Measurements from ENCODE around the gene ATXN10.

The ATXN10 gene

GRCh38 chr22:45843031-45843430 lies 171.4 kb downstream of the ATXN10 start:
- no peak for TF ChIP-seq SIN3A (IDR thresholded peaks at IDR 0.05; ENCODE audit: borderline replicate concordance, insufficient read depth, low read length)
- TF ChIP-seq TAF1 (IDR thresholded peaks at IDR 0.05; ENCODE audit: borderline replicate concordance, insufficient read depth, low read length), result no peak
- TF ChIP-seq REST (IDR thresholded peaks at IDR 0.05; ENCODE audit: insufficient read depth in 1 of 2, low read depth in 2 of 2, low read length in 2 of 2), result no peak

GRCh38 chr22:45843986-45844385 lies 172.4 kb downstream of the ATXN10 start:
- TF ChIP-seq REST (IDR thresholded peaks at IDR 0.05; ENCODE audit: insufficient read depth in 1 of 2, low read depth in 2 of 2, low read length in 2 of 2) (no peak), SIN3A (IDR thresholded peaks at IDR 0.05; ENCODE audit: borderline replicate concordance, insufficient read depth, low read length) (no peak), POLR2AphosphoS5 (IDR thresholded peaks at IDR 0.05; ENCODE audit: low read depth, low read length) (no peak), TAF1 (IDR thresholded peaks at IDR 0.05; ENCODE audit: borderline replicate concordance, insufficient read depth, low read length) (no peak)

- TF ChIP-seq POLR2AphosphoS5 (IDR thresholded peaks at IDR 0.05; ENCODE audit: low read depth, low read length), result no peak
- TF ChIP-seq TAF1 (IDR thresholded peaks at IDR 0.05; ENCODE audit: borderline replicate concordance, insufficient read depth, low read length), result no peak
- TF ChIP-seq REST (IDR thresholded peaks at IDR 0.05; ENCODE audit: insufficient read depth in 1 of 2, low read depth in 2 of 2, low read length in 2 of 2), result no peak
- no peak for TF ChIP-seq FOXP2 (optimal IDR thresholded peaks at IDR 0.05; ENCODE audit: borderline replicate concordance, extremely low read depth, extremely low read length, insufficient read depth)
- TF ChIP-seq SIN3A (IDR thresholded peaks at IDR 0.05; ENCODE audit: borderline replicate concordance, insufficient read depth, low read length), result no peak
Observed at GRCh38 chr22:45845076-45845487, 173.4 kb downstream of the ATXN10 start.

- TF ChIP-seq SIN3A (IDR thresholded peaks at IDR 0.05; ENCODE audit: borderline replicate concordance, insufficient read depth, low read length) (no peak), REST (IDR thresholded peaks at IDR 0.05; ENCODE audit: insufficient read depth in 1 of 2, low read depth in 2 of 2, low read length in 2 of 2) (peak; percentile 78 to 93)
Observed at GRCh38 chr22:45846952-45847351, 175.3 kb downstream of the ATXN10 start.

GRCh38 chr22:45848904-45849303 lies 177.3 kb downstream of the ATXN10 start:
- TF ChIP-seq TAF1 (IDR thresholded peaks at IDR 0.05; ENCODE audit: borderline replicate concordance, insufficient read depth, low read length), result no peak
- TF ChIP-seq FOXP2 (optimal IDR thresholded peaks at IDR 0.05; ENCODE audit: borderline replicate concordance, extremely low read depth, extremely low read length, insufficient read depth), result no peak
- TF ChIP-seq REST (IDR thresholded peaks at IDR 0.05; ENCODE audit: insufficient read depth in 1 of 2, low read depth in 2 of 2, low read length in 2 of 2), result no peak
- no peak for TF ChIP-seq SIN3A (IDR thresholded peaks at IDR 0.05; ENCODE audit: borderline replicate concordance, insufficient read depth, low read length)
- TF ChIP-seq POLR2AphosphoS5 (IDR thresholded peaks at IDR 0.05; ENCODE audit: low read depth, low read length), result no peak

Data from PFSK-1 (cell line).